HG03280 (cell line): ENCODE data around the gene GBX2.
"Not testable (repeated sequence)": the region's sequence is repeated elsewhere in the genome, so short reads cannot be mapped to it uniquely, and the experiment has no call there.

ENCODE experiments used
- ATAC-seq: cut with Tn5 transposase; IDR thresholded peaks from one replicate; pipeline ENCODE4 v1.9.1; 2021; ENCODE audit warnings: mild to moderate bottlenecking, moderate library complexity; ENCODE audit not compliant: unreplicated experiment

The GBX2 gene

GRCh38 chr2:236156860-236157194 is 11.4 kb downstream of the GBX2 start:
- ATAC-seq = no peak

- ATAC-seq = no peak
Observed at GRCh38 chr2:236156095-236156859, 11.9 kb downstream of the GBX2 start.

- no peak for ATAC-seq
Observed at GRCh38 chr2:236155406-236155805, 12.8 kb downstream of the GBX2 start.

- ATAC-seq = no peak
Observed at GRCh38 chr2:236146436-236146835, 21.8 kb downstream of the GBX2 start.

GRCh38 chr2:236143811-236144210 is 24.4 kb downstream of the GBX2 start:
- ATAC-seq = no peak

GRCh38 chr2:236141616-236142015 is 26.6 kb downstream of the GBX2 start:
- ATAC-seq = not testable (repeated sequence)

- no peak for ATAC-seq
Observed at GRCh38 chr2:236137066-236137465, 31.1 kb downstream of the GBX2 start.

- ATAC-seq = no peak
Observed at GRCh38 chr2:236136538-236136937, 31.6 kb downstream of the GBX2 start.

GRCh38 chr2:236133410-236134012 is 34.7 kb downstream of the GBX2 start:
- ATAC-seq = no peak

- ATAC-seq = no peak
Observed at GRCh38 chr2:236131073-236131692, 37.0 kb downstream of the GBX2 start.

GRCh38 chr2:236130349-236130998 is 37.7 kb downstream of the GBX2 start:
- no peak for ATAC-seq

- no peak for ATAC-seq
Observed at GRCh38 chr2:236129935-236130334, 38.3 kb downstream of the GBX2 start.

- ATAC-seq = no peak
Observed at GRCh38 chr2:236128321-236128720, 39.9 kb downstream of the GBX2 start.

GRCh38 chr2:236127010-236127409 is 41.2 kb downstream of the GBX2 start:
- no peak for ATAC-seq

GRCh38 chr2:236125541-236125940 is 42.6 kb downstream of the GBX2 start:
- ATAC-seq = no peak

- ATAC-seq = no peak
Observed at GRCh38 chr2:236124182-236124893, 43.8 kb downstream of the GBX2 start.

GRCh38 chr2:236123716-236124115 is 44.5 kb downstream of the GBX2 start:
- ATAC-seq = no peak

- no peak for ATAC-seq
Observed at GRCh38 chr2:236122236-236122635, 46.0 kb downstream of the GBX2 start.

GRCh38 chr2:236121546-236121945 is 46.6 kb downstream of the GBX2 start:
- ATAC-seq = no peak

GRCh38 chr2:236120829-236121228 is 47.4 kb downstream of the GBX2 start:
- no peak for ATAC-seq

- ATAC-seq = no peak
Observed at GRCh38 chr2:236120141-236120601, 48.0 kb downstream of the GBX2 start.
